ENCODE results near the gene MARK3. TPM values are rescaled to one million over a fixed set of nuclear protein-coding genes. Genes with fewer than 3 reads are reported as not detected.

The MARK3 gene
- total RNA-seq, 1 experiment from 2014 or later: 83.9 TPM

DNA sequence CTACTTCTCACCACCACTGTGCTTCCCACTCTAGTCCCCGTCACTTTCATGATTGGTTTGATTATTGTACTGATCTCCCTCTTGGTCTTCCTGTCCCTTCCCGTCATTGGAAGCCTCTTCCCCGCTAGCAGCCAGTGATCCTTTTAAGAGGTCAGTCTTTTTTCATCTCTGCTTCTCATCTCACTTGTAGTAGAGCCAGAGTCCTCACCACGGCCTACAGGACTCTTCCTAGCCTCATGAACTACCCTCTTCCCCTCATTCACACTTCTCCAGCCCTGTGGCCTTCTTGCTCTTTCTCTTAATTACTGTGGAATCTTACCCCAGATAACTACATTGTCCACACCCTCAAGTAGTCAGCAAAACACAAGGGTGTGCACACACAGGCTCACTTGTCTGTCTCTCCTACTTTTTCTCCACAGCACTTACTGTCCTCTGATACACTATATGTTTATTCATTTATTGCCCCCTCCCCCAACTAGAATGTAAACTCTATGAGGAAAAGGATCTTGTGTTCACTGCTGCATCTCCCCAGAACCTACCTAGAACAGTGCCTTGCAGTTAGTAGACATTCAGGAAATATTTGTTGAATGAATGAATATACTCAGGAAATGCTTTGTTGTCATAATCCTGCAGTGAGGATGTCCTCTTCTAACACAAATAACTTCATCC lies 71.1 kb downstream of the MARK3 start:
- Histone ChIP-seq H3K4me3 (no peak overlapping the region), H3K36me3 (peaks cover 20% of the 10 kb centered on the region), H3K4me1 (no peaks in the 10 kb centered on the region), H3K27ac (no peak overlapping the region), H3K9me3 (replicated peaks) (no peaks in the 10 kb centered on the region), H3K27me3 (no peaks in the 10 kb centered on the region)
- DNase-seq: no peak

DNA sequence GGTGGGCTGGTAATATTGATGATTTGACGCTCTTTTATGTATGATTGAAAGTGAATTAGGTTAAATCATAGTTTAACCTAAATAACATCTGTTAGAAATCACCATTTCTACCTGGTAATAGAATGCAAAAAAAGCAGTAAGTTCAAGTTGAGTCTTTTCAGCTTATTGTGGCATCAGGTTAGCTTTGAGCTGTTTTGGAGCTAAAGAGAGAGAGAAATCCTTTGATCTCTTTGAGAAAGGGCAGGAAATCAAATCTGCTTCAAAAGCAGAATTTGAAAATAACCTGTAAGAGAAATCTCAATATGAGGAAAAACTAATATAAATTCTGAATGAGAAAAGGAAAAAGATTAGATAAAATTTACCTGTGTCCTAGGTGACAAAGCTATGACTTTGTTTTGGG lies 75.2 kb downstream of the MARK3 start:
- H3K36me3 ChIP-seq: peaks cover 44% of the 10 kb centered on the region
- H3K9me3 ChIP-seq (replicated peaks): no peaks in the 10 kb centered on the region
- no peaks in the 10 kb centered on the region for H3K4me1 ChIP-seq
- no peak for DNase-seq
- H3K27ac ChIP-seq: no peak overlapping the region
- no peaks in the 10 kb centered on the region for H3K27me3 ChIP-seq
- no peak overlapping the region for H3K4me3 ChIP-seq

DNA sequence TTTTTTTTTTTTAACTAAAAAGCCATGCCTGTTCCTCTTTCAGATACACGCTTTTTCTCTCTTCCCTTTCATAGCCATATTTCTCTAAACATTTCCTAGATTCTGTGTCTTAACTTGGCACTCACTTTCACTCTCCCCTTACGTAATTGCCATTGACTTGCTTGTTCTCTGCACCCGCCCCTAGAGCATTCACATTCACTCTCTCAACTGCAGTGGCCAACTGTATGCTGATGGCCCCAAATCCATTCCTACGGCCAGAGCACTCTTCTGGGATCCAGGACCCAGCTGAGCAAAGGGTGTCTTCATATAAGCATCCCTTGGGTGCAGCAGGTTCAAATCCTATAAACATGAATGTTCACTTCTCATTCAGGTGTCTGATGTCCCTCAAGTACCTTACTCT lies 77.9 kb downstream of the MARK3 start:
- H3K9me3 ChIP-seq (replicated peaks): no peaks in the 10 kb centered on the region
- no peak overlapping the region for H3K27ac ChIP-seq
- no peak overlapping the region for H3K4me3 ChIP-seq
- no peaks in the 10 kb centered on the region for H3K4me1 ChIP-seq
- no peak for DNase-seq
- no peaks in the 10 kb centered on the region for H3K27me3 ChIP-seq
- peaks cover 61% of the 10 kb centered on the region for H3K36me3 ChIP-seq

DNA sequence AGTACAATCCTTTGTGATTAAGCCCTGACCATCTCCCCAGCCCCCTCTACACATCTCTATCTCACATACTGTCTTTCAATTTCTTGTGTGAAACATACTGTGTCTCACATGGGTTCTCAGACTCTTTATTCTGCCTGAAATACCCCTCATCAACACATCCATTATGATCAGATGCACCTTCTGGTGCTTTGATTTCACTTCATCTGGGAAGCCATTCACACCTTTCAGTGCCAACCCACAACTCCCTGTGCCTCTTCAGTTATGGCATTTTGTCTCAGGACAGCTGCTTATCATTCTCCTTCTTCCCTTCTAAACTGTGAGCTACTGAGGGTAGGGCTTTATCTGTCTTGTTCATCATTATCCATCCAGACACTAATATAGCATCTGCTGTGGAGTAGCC lies 78.6 kb downstream of the MARK3 start:
- no peak for DNase-seq
- no peaks in the 10 kb centered on the region for H3K9me3 ChIP-seq (replicated peaks)
- no peaks in the 10 kb centered on the region for H3K4me1 ChIP-seq
- no peak overlapping the region for H3K4me3 ChIP-seq
- no peak overlapping the region for H3K27ac ChIP-seq
- no peaks in the 10 kb centered on the region for H3K27me3 ChIP-seq
- H3K36me3 ChIP-seq: peaks cover 63% of the 10 kb centered on the region

DNA sequence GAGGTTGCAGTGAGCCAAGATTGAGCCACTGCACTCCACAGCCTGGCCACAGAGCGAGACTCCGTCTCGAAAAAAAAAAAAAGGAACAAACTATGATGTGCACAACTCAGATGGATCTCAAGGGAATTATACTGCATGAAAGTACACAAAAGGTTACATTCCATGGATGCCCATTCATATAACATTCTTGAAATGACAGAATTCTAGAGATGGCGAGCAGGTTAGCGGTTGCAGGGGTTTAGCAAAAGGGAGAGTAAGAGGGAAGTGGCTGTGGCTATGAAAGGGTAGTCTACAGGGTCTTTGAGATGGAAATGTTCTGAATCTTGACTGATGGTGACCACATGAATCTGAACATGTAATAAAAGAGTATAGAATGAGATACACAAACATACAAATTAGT lies 87.7 kb downstream of the MARK3 start:
- Histone ChIP-seq H3K27me3 (no peaks in the 10 kb centered on the region), H3K27ac (no peak overlapping the region), H3K9me3 (replicated peaks) (no peaks in the 10 kb centered on the region), H3K36me3 (peaks cover 70% of the 10 kb centered on the region), H3K4me3 (no peak overlapping the region), H3K4me1 (no peaks in the 10 kb centered on the region)
- no peak for DNase-seq

DNA sequence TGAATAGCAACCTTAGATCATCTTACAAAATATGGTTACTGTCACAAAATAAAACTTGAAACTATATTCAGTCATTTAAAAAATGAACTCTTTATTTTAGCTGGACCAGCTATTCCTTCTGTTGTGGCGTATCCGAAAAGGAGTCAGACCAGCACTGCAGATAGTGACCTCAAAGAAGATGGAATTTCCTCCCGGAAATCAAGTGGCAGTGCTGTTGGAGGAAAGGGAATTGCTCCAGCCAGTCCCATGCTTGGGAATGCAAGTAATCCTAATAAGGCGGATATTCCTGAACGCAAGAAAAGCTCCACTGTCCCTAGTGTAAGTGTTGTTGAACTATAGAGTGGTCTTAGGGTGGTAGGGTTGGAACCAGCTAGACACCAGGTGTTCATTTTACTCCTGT lies 89.7 kb downstream of the MARK3 start:
- H3K9me3 ChIP-seq (replicated peaks): no peaks in the 10 kb centered on the region
- DNase-seq: no peak
- no peaks in the 10 kb centered on the region for H3K27me3 ChIP-seq
- peaks cover 55% of the 10 kb centered on the region for H3K36me3 ChIP-seq
- H3K4me3 ChIP-seq: no peak overlapping the region
- H3K27ac ChIP-seq: no peak overlapping the region
- H3K4me1 ChIP-seq: no peaks in the 10 kb centered on the region

DNA sequence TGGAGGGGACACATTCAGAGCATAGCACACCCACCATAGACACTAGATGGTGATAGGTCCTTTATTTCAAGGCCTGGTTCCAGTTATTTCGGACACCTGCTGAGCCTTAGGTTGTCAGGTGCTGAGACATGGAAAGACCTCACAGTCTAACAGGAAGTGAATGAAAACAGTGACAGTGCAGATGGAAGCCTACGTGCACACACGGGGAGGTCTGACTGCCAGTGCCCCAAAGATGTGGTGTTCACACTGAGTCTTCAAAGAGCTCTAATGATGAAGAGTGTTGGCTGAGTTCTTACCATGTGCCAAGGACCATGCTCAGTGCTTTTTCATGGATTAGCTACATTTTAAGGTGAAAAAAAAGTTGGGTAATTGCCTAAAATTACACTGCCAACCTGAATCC lies 90.8 kb downstream of the MARK3 start:
- no peaks in the 10 kb centered on the region for H3K4me1 ChIP-seq
- no peaks in the 10 kb centered on the region for H3K27me3 ChIP-seq
- no peaks in the 10 kb centered on the region for H3K9me3 ChIP-seq (replicated peaks)
- H3K36me3 ChIP-seq: peaks cover 57% of the 10 kb centered on the region
- no peak overlapping the region for H3K4me3 ChIP-seq
- H3K27ac ChIP-seq: no peak overlapping the region
- no peak for DNase-seq

DNA sequence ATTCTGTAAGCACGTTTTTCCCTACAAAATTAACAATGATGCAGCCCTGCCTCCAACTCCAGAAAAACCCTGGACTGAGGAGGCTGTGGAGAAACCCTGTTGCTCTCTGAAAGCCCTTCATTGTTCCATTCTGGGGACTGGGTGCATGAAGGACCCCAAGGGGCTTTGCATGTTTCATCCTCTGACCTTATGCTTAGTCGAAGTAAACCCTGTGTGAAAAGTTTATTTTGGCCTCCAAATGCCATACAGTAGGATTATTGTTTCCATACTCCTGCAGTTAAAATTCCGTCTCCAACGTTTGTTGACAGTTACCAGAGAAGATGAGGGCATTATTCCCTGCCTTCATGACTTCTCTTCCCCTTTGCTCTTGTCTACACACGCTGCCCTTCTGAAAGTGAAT lies 91.4 kb downstream of the MARK3 start:
- no peak for DNase-seq
- H3K36me3 ChIP-seq: peaks cover 56% of the 10 kb centered on the region
- H3K9me3 ChIP-seq (replicated peaks): no peaks in the 10 kb centered on the region
- H3K27me3 ChIP-seq: no peaks in the 10 kb centered on the region
- H3K4me1 ChIP-seq: no peaks in the 10 kb centered on the region
- no peak overlapping the region for H3K27ac ChIP-seq
- no peak overlapping the region for H3K4me3 ChIP-seq

DNA sequence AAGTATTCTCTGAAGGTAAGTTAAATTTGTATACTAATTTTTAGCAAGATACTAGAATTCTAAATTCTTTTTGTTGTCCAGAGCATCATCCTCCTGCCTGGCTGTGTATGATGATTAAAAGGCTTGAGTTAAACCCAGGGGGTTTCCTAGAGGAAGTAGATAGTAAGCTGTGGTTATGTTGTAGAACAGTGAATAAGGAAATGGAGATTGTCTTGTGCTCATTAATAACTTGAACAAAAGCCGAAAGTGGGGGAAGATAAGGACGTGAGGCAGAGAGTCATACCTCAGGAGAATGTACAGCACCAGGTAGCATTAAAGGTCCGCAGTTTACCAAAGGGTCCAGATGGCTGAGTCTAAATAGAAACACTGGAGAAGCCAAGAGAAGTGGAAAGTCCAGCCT lies 95.4 kb downstream of the MARK3 start:
- peaks cover 9% of the 10 kb centered on the region for H3K4me1 ChIP-seq
- H3K9me3 ChIP-seq (replicated peaks): no peaks in the 10 kb centered on the region
- DNase-seq: no peak
- no peaks in the 10 kb centered on the region for H3K27me3 ChIP-seq
- peaks cover 39% of the 10 kb centered on the region for H3K36me3 ChIP-seq
- H3K27ac ChIP-seq: no peak overlapping the region
- H3K4me3 ChIP-seq: no peak overlapping the region

DNA sequence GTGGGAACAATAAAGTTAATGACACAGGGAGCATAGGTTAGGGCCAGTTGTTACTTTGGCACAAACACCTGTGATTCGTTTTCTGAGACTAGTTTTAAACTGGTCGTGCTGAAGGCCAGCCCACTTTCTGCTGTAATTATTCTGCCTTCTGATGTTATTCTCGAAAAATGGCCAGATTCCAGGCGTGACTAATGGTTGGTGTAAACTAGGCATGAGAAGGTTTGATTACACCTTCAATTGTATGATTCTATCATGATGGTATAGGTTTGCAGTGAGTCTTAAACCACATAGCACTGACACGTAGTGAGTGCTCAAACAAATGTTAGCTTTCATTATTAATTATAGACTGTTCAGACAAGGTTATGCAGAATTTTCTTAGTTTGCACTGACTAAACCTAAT lies 98.4 kb downstream of the MARK3 start:
- Histone ChIP-seq H3K27ac (peak overlapping the region; percentile 43), H3K4me1 (peaks cover 9% of the 10 kb centered on the region), H3K4me3 (no peak overlapping the region), H3K27me3 (no peaks in the 10 kb centered on the region), H3K36me3 (peaks cover 37% of the 10 kb centered on the region), H3K9me3 (replicated peaks) (no peaks in the 10 kb centered on the region)
- peak; percentile 61 to 81 for DNase-seq

DNA sequence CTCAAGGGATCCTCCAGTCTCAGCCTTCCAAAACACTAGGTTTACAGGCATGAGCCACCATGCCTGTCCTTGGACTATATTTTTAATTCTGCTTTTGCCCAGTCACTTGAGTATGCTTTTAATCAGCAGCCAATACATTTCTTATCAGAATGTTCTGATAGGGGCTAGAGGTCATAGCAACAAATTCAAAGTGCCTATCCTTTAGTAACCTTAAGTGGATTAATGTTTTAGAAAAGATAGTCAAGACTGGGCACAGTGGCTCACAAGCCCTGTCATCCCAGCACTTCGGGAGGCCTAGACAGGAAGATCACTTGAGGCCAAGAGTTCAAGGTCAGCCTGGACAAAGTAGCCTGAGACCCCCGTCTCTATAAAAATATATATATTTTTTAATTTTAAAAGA lies 100.3 kb downstream of the MARK3 start:
- no peak for DNase-seq
- no peaks in the 10 kb centered on the region for H3K9me3 ChIP-seq (replicated peaks)
- no peak overlapping the region for H3K27ac ChIP-seq
- H3K27me3 ChIP-seq: no peaks in the 10 kb centered on the region
- H3K4me1 ChIP-seq: peaks cover 9% of the 10 kb centered on the region
- peaks cover 35% of the 10 kb centered on the region for H3K36me3 ChIP-seq
- H3K4me3 ChIP-seq: no peak overlapping the region

DNA sequence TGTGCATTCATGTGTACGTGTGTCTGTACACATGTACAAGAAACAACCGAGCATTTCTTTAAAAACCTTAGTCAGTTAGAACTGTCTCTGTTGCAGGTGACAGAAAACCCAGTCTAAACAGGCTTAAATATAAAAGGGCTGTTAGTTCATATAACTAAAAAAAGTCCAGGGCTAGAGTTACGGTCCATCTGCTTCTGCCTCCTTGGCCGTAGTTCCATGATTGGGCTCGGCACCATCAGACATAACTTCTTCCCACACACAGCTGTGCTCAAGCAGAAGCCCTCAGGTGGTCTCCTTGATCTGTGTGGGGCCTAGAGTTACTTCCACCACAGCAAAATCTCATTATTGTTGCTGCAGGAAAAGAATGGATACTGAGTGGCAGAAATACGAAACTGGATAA lies 102.9 kb downstream of the MARK3 start:
- no peak for DNase-seq
- Histone ChIP-seq H3K27me3 (no peaks in the 10 kb centered on the region), H3K36me3 (peaks cover 36% of the 10 kb centered on the region), H3K4me1 (peaks cover 8% of the 10 kb centered on the region), H3K9me3 (replicated peaks) (no peaks in the 10 kb centered on the region), H3K4me3 (no peak overlapping the region), H3K27ac (no peak overlapping the region)

DNA sequence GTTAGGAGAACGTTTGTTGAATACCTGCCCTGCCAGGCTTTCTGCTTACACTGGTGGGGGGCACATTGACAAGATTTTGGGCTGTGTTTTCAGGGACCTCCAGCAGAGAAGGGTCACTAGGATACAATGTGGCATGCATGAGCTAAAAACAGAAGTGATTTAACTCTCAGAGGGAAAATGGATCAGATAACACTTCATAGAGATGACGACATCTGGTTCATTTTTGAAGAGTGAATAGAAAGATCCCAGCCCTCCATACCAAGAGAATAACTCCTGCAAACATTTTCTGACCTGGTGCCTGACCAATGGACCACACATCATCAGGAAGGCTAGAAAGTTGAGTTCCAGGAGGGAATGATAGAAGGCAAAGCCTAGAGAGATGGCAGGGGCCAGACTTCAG lies 103.7 kb downstream of the MARK3 start:
- DNase-seq: no peak
- H3K4me1 ChIP-seq: no peaks in the 10 kb centered on the region; the same call in 1 of the 2 replicates
- H3K27me3 ChIP-seq: no peaks in the 10 kb centered on the region
- H3K4me3 ChIP-seq: no peak overlapping the region
- peaks cover 39% of the 10 kb centered on the region for H3K36me3 ChIP-seq
- H3K27ac ChIP-seq: no peak overlapping the region
- H3K9me3 ChIP-seq (replicated peaks): no peaks in the 10 kb centered on the region

DNA sequence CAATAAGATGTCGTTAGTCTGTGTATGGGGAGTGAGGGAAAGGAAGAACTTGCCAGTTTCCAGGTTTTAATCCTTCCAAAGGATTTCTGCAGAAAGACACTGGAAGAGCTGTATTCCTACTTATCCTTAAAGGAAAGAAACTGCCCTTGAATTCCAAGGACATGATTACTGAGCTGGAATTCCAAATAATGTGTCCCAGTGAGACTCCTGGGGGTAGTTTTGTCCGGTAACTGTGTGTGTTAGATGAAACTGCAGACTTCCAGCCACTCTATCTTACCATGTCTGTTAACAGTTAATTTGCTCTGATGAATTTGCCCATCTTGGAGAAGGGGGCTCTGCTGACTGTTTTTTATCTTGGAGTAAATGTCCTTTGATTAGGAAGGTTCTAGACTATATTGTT lies 104.4 kb downstream of the MARK3 start:
- Histone ChIP-seq H3K9me3 (replicated peaks) (no peaks in the 10 kb centered on the region), H3K27me3 (no peaks in the 10 kb centered on the region), H3K36me3 (peaks cover 39% of the 10 kb centered on the region), H3K4me3 (no peak overlapping the region), H3K27ac (no peak overlapping the region), H3K4me1 (no peaks in the 10 kb centered on the region)
- no peak for DNase-seq

DNA sequence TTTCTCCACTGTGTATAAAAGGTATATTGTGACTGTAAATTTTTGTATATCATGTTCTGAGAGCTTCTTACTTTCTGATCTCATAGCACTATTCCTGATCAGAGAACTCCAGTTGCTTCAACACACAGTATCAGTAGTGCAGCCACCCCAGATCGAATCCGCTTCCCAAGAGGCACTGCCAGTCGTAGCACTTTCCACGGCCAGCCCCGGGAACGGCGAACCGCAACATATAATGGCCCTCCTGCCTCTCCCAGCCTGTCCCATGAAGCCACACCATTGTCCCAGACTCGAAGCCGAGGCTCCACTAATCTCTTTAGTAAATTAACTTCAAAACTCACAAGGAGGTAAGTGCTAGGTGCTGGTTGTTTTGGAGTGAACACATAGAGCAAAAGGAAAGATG lies 106.5 kb downstream of the MARK3 start:
- no peak overlapping the region for H3K27ac ChIP-seq
- DNase-seq: no peak
- no peaks in the 10 kb centered on the region for H3K27me3 ChIP-seq
- no peaks in the 10 kb centered on the region for H3K9me3 ChIP-seq (replicated peaks)
- H3K4me3 ChIP-seq: no peak overlapping the region
- peaks cover 42% of the 10 kb centered on the region for H3K36me3 ChIP-seq
- H3K4me1 ChIP-seq: no peaks in the 10 kb centered on the region

DNA sequence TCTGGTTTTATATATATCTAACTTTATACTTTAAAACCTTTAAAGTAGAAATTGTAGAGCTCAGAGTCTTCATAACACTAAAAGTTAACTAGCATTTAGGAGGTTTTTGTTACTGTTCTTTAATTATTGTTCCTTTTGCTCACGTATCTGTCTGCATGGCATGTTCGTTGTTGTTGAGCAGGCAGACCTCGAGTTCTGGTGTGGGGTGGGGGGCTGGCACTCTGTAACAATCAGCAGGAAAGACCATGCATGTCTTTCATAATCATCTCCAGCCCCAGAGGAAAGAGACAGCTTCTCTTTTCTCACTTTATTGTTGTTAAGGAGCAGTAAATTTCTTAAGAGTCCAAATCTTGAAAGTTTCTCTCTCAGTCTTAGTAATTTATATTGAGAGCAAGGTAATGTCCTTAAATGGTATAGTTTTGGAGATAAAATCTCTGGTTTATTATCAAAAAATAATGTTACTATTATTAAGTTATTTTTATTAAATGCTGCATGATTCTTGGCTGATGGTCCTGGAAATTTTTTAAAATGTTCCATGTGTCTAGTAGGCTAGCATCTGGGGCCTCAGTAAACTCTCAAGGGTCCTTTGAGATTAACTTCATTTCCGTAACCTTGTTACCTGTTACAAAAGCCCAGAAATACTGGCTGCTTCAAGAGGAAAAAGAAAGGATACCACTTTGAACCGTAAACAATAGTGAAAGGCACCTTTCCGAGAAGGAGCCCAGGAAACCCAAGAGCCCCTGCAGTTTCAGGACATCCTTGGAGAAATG lies 107.1 kb downstream of the MARK3 start:
- no peak overlapping the region for H3K27ac ChIP-seq
- no peak overlapping the region for H3K4me3 ChIP-seq
- H3K27me3 ChIP-seq: no peaks in the 10 kb centered on the region
- peaks cover 39% of the 10 kb centered on the region for H3K36me3 ChIP-seq
- H3K4me1 ChIP-seq: no peaks in the 10 kb centered on the region
- no peaks in the 10 kb centered on the region for H3K9me3 ChIP-seq (replicated peaks)
- DNase-seq: no peak
